Fibroblast of mammary gland (primary cell): ENCODE results near the gene SEC16A.

Experiments
- DNase-seq: peaks from one replicate; pipeline ENCODE4 v3.0.0-alpha.2; 2010; ENCODE audit warnings: low read depth
- H3K4me3 ChIP-seq: 2 replicates; pipeline ENCODE4 v1.5.1; 2011; ENCODE audit warnings: low read depth, mild to moderate bottlenecking, low read length, moderate library complexity; ENCODE audit not compliant: control insufficient read depth
- TF ChIP-seq, protein P1 (sequence below): conservative IDR thresholded peaks from 2 replicates; pipeline ENCODE4 v1.5.1; 2011; ENCODE audit warnings: low read depth, low read length, inconsistent platforms; ENCODE audit not compliant: control insufficient read depth, insufficient read depth

Gene SEC16A

DNA sequence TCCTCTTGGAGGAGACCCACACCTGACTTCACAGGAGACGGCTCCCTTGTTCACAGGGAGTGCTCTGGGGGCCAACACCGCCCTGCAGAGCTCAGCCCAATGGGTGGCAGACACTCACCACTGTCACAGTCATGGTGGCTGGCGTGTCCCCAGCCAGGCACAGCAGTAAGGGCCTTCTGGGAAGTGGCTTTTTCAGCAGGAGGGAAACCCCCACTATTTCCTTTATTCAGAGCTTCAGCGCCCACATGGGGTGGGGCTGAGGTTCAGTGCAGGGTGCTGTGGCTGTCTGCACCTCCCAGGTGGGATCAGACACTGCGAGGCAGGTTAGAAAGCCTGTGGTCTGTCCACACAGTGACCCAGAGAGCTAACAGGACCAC is 79.3 kb downstream of the SEC16A start:
- TF ChIP-seq, protein P1, sequence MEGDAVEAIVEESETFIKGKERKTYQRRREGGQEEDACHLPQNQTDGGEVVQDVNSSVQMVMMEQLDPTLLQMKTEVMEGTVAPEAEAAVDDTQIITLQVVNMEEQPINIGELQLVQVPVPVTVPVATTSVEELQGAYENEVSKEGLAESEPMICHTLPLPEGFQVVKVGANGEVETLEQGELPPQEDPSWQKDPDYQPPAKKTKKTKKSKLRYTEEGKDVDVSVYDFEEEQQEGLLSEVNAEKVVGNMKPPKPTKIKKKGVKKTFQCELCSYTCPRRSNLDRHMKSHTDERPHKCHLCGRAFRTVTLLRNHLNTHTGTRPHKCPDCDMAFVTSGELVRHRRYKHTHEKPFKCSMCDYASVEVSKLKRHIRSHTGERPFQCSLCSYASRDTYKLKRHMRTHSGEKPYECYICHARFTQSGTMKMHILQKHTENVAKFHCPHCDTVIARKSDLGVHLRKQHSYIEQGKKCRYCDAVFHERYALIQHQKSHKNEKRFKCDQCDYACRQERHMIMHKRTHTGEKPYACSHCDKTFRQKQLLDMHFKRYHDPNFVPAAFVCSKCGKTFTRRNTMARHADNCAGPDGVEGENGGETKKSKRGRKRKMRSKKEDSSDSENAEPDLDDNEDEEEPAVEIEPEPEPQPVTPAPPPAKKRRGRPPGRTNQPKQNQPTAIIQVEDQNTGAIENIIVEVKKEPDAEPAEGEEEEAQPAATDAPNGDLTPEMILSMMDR: no peak
- no peak for DNase-seq
- no peak overlapping the region for H3K4me3 ChIP-seq

DNA sequence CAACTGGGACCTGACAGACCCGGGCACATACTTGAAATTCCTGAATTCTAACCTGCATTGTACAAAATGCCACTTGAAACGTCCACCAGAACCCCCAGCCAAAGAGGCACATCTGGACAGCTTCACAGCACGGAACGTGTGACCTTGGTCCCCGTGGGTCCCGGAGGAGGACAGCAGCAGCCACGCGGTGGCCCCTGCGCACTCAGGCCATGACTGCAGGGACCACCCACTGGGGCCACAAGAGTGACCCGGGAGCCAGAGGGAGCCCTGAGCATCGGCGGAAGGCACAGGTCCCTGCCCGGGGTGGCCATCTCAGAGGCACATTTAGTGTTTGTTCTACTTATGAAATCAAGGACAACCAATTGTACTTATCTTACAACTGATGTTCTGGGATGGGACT is 80.8 kb downstream of the SEC16A start:
- H3K4me3 ChIP-seq: no peak overlapping the region
- no peak for DNase-seq
- TF ChIP-seq, protein P1: no peak

DNA sequence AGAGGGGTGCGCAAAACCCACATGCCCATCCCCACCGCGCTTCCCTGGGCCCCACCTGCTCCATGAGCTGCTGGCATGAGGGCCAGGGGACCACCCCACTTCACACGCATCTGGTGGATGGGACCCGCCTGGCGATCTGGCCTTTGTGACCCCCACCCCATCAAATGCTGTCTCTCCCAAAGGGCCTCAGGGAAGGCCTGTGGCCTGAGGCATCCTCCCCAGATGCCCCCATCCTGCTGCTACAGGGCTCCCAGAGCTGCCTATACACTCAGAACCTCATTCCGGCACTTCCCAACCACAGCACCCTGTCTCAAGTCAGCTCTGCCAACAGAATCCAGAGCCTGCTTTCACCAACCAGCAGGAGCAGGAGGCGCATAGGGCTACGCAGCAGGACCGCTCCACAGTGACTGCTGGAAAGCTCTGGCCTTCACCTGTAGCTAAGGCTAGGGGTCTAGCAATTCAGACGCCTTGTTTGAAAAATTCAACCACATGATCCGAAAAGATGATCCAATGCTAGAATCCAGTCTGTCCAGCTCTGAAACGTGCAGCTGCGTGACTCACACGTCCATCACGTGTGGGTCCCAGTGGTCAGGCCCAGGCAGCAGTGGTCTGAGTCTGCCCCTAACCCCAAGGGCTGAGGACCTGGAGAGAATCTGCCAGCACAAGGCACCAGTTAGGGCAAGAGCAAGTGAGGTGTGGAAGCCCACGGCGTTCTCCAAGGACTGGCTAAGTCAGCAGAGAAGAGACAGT is 81.5 kb downstream of the SEC16A start:
- TF ChIP-seq, protein P1: no peak
- peak; percentile 50 for DNase-seq
- no peak overlapping the region for H3K4me3 ChIP-seq

DNA sequence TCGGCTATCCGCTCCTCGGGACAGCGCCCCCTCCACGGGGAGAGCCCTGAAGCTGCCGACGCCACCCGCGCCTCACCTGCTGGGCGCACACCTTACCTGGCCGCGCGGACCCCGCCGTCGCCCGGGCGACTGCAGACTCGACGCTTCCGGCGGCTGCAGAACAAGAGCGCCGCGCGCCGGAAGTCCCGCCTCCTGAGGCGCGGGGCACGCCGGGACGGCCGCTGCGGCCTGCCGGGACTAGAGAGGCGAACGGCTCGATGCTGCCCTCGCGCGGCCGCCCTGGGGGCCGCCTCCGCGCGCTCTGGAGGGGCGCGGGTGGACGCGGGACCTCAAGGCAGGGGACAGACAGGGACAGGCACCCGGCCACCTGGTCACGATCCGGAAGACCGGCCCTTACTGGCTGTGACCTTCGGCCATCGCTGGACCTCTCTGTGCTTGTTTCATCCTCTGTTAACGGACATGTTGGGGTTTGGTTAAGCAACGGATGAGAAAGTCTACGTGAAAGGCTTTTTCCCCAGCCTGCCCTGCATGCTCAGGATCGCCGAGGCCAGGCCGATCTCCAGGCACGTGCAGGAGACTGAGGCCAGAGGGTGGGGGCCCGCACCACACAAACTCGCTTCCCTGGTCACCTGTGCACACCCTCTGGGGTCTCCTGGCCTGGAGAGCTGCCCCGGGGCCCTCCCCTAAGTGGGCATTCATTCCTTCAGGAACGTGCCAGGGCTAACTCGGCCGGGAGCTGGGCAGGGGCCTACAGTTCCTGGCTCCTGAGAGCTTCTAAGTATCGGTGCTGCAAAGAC is 82.6 kb downstream of the SEC16A start, which contains the start of gene SNAPC4:
TSS of gene SNAPC4 (minus strand) at position 133 of the 797 bp plus-strand sequence. CDS start 1,742 bp downstream, outside the sequence.
- peak within 1 kb of the TSS; percentile 79 for H3K4me3 ChIP-seq
- DNase-seq: peak; percentile 74

DNA sequence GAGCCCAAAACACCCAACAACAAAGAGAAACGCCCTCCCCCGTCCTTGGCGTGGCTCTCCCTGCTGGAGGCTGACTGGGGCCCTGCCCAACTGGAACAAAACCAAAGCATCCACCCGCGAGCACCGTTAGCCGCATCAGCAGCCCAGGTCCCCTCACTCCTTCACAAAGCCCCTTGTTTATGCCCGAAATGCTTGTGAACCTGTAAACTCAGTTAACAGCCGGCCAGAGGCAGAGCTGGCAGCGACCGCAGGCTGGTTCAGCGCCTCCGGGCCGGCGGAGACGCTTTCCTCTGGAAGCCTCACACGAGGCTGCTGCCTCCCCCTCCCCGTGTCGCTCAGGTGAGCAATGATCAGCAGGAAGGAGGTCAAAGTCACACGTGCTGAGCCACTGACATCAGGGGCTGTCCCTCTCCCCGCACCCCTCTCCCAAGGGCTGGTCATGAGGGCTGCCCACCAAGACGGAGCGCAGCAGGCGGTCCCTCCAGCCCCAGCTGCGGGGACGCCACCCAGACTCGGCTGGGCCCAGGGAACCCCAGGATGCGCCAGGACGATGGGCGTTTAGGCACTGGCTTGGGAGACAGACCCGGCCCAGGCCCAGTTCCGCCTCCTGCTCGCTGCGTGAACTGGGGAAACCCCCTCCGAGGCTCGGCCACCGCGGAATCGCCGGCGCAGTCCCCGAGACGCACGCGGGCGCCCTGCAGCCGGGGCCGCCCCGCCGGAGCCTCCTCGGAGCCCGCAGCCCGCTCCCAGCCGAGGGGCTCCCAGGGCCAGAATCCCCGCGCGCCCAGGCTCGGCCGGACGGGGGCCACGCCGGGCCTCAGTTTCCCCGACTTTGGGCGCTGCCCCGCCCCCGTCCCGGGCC is 83.4 kb downstream of the SEC16A start:
- TF ChIP-seq, protein P1: no peak
- peak; percentile 23 for DNase-seq
- peak overlapping the region; percentile 79 for H3K4me3 ChIP-seq

More for the DNA sequence above, 82.6 kb downstream of the SEC16A start, which contains the start of gene SNAPC4:
- TF ChIP-seq, protein P1: no peak

DNA sequence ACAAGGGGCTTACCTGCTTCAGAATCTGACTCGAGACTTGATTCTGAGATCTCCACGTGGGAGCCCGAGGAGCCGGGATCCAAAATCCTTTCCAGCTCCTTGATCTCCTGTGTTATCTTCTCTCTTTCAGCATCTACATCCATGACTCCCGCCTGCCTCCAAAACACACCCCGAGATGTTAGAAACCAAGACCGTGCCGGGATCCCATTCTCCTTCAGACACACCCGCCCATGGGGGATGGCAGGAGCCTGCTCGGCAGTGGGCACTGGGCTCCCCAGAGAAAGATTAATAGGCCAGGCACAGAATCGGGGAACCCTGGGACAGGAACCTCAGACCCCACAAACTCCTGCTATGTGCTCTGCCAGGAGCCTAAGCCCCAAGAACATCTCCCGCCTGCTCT is 84.6 kb downstream of the SEC16A start:
- H3K4me3 ChIP-seq: no peak overlapping the region
- TF ChIP-seq, protein P1: no peak
- no peak for DNase-seq
